Progenitor cell of endocrine pancreas (in vitro differentiated cells): ENCODE data around the gene MCAM. TPM values are rescaled to one million over a fixed set of nuclear protein-coding genes. Genes with fewer than 3 reads are reported as not detected.
A peak's percentile ranks its signal among the peaks of the same experiment; 100 is the strongest.

Experiments used
- DNase-seq: peaks from one replicate; pipeline ENCODE4 v3.0.0; 2021; ENCODE audit warnings: low spot score; ENCODE audit not compliant: unreplicated experiment
- H3K27ac Mint-ChIP-seq: 2 replicates; pipeline ENCODE4 v1.8.0; 2021; ENCODE audit warnings: mild to moderate bottlenecking, moderate library complexity, mixed read lengths
- H3K27me3 Mint-ChIP-seq: 2 replicates; pipeline ENCODE4 v1.8.0; 2021; ENCODE audit warnings: mixed read lengths
- H3K36me3 Mint-ChIP-seq: 2 replicates; pipeline ENCODE4 v1.8.0; 2022; ENCODE audit warnings: mixed read lengths; ENCODE audit not compliant: insufficient read depth
- H3K4me1 Mint-ChIP-seq: 2 replicates; pipeline ENCODE4 v1.8.0; 2021; ENCODE audit warnings: low read depth, mixed read lengths
- H3K4me3 Mint-ChIP-seq: 2 replicates; pipeline ENCODE4 v1.8.0; 2021; ENCODE audit warnings: low read depth, mild to moderate bottlenecking, moderate library complexity, mixed read lengths
- H3K9me3 Mint-ChIP-seq: 2 replicates; pipeline ENCODE4 v1.8.0; 2021; ENCODE audit warnings: low read depth, mixed read lengths
- CTCF ChIP-seq: fragments of 200-600 bp; sonication (generic); IDR thresholded peaks from one replicate; pipeline ENCODE4 v1.5.0; 2021; ENCODE audit warnings: antibody characterized with exemption, mild to moderate bottlenecking; ENCODE audit not compliant: unreplicated experiment
- total RNA-seq: library from RNA; stranded (reverse); gene quantifications from 2 replicates; pipeline ENCODE4 v1.2.1, GENCODE V29; 2021

Gene MCAM
- total RNA-seq, 1 donor from 2014 or later: 12.7 TPM

GRCh38 chr11:119356349-119357031 is 39.6 kb upstream of the MCAM start:
- Mint-ChIP-seq H3K27ac (no peak overlapping the region), H3K9me3 (no peaks in the 10 kb centered on the region), H3K27me3 (peaks cover 32% of the 10 kb centered on the region), H3K4me3 (peak overlapping the region; percentile 80), H3K4me1 (peaks cover 16% of the 10 kb centered on the region), H3K36me3 (no peaks in the 10 kb centered on the region)
- TF ChIP-seq CTCF: peak; percentile 89
- peak; percentile 58 for DNase-seq

- H3K4me3 Mint-ChIP-seq: no peak overlapping the region
- H3K27me3 Mint-ChIP-seq: peaks cover 38% of the 10 kb centered on the region
- no peaks in the 10 kb centered on the region for H3K9me3 Mint-ChIP-seq
- H3K4me1 Mint-ChIP-seq: peaks cover 8% of the 10 kb centered on the region
- TF ChIP-seq CTCF: no peak
- H3K36me3 Mint-ChIP-seq: no peaks in the 10 kb centered on the region
- no peak for DNase-seq
- H3K27ac Mint-ChIP-seq: no peak overlapping the region
These were observed 38.3 kb upstream of the MCAM start for GRCh38 chr11:119355091-119355843.

- H3K4me1 Mint-ChIP-seq: peaks cover 8% of the 10 kb centered on the region
- H3K9me3 Mint-ChIP-seq: no peaks in the 10 kb centered on the region
- H3K27me3 Mint-ChIP-seq: peaks cover 39% of the 10 kb centered on the region
- H3K27ac Mint-ChIP-seq: no peak overlapping the region
- no peak overlapping the region for H3K4me3 Mint-ChIP-seq
- DNase-seq: no peak
- TF ChIP-seq CTCF: no peak
- H3K36me3 Mint-ChIP-seq: no peaks in the 10 kb centered on the region
These were observed 35.9 kb upstream of the MCAM start for GRCh38 chr11:119352857-119353260.

DNA sequence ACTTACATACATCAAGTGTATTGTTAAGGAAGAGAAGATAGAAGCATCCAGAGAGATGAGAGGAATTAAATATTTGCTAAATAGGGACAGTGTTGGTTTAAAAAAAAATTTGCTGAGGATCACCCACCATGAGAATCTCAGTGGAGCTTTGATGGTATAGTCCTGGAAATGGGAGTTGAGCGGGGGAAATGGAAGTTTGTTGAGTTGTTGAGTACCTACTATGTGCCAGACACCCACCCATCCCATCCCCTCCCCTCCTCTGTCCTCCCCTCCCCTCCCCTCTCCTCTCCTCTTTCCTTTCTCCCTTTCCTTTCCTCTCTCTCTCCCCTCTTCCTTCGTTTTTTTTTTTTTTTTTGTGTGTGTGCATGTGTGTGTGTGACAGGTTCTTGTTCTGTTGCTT is 34.3 kb upstream of the MCAM start:
- H3K27me3 Mint-ChIP-seq: peaks cover 44% of the 10 kb centered on the region
- H3K36me3 Mint-ChIP-seq: no peaks in the 10 kb centered on the region
- peaks cover 3% of the 10 kb centered on the region for H3K4me1 Mint-ChIP-seq
- no peak overlapping the region for H3K27ac Mint-ChIP-seq
- no peak for TF ChIP-seq CTCF
- no peak overlapping the region for H3K4me3 Mint-ChIP-seq
- no peak for DNase-seq
- H3K9me3 Mint-ChIP-seq: no peaks in the 10 kb centered on the region

DNA sequence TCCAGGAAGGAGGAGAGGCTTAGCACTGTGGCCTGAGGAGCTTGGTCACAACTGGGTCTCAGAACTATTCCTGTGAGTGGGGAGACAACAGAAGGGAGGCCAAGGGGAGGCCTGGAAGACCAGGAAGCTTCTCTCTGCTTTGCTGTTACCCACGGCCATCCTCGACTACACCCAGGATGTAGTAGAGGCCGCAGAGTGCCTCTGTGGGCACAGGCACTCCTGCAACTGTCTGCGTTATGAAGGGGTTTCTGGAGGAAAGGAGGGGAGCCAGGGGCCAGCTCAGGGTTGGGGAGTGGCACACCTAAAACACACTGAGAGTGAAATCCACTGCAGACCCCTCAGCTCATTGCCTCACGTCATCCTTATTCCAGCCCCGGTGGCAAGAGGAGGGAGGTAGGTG is 33.4 kb upstream of the MCAM start:
- no peaks in the 10 kb centered on the region for H3K9me3 Mint-ChIP-seq
- no peak overlapping the region for H3K27ac Mint-ChIP-seq
- H3K36me3 Mint-ChIP-seq: no peaks in the 10 kb centered on the region

More for the DNA sequence above, 33.4 kb upstream of the MCAM start:
- H3K4me3 Mint-ChIP-seq: no peak overlapping the region
- TF ChIP-seq CTCF: no peak
- H3K4me1 Mint-ChIP-seq: peaks cover 3% of the 10 kb centered on the region
- no peak for DNase-seq
- peaks cover 39% of the 10 kb centered on the region for H3K27me3 Mint-ChIP-seq
